Measurements from ENCODE around the gene FUT9.

Gene FUT9

DNA sequence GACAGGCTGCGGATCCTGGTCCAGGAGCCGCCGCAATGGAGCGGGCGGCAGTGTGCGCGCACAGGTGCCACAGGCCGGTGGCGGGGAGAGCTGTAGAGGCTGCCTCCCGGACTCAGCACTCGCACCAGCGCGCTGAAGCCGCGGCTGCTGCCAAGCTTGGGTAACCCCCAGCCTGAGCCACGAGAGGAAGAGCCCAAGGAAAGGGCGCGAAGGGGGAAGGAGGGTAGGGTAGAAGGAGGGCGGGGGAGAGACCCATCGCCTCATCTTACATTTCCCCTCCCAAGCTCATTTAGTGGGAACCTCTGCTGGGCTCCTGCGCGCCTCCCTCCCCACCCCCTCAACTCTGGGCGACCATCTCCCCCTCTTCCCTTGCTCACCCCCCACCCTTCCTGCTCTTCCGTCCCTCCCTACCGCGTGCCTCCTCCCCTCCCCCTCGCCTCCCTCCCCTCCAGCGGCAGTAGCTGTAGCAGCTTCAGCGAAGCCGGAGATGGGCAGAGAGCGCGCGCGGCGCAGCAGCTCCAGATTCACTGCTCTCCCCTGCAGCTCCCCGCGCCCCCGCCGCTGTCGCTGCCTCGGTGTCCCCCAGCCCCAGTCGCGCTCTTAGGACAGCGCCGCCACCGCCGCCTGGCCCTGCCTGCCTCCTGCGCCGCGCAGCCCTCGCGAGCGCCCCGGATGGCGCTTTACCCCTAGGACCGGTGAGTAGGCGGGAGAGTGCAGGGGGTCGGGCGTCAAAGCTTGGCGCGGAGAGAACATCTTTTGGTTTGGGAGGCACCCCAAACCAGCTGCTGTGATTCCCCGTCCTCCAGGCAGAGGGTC, at the start of gene FUT9:
TSS of gene FUT9 (plus strand) at position 457 of the 816 bp plus-strand sequence. CDS start 187,182 bp downstream, outside the sequence.
- DNase-seq: no peak

DNA sequence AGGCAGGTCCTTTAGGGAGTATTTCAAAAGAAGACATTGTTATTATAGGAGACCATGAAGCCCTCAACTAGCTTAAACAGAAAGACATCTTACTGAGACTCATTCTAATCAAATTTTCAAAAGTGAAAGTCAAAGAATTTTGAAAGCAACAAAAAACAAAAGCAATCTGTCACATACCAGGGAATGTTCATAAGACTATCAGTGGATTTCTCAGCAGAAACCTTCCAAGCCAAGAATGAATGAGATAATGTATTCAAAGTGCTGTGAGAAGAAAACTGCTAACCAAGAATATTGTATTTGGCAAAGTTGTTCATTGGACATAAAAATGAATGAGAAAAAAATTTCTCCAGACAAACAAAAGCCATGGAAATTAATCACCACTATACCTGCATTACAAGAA, 48.2 kb upstream of the FUT9 start:
- DNase-seq: no peak

DNA sequence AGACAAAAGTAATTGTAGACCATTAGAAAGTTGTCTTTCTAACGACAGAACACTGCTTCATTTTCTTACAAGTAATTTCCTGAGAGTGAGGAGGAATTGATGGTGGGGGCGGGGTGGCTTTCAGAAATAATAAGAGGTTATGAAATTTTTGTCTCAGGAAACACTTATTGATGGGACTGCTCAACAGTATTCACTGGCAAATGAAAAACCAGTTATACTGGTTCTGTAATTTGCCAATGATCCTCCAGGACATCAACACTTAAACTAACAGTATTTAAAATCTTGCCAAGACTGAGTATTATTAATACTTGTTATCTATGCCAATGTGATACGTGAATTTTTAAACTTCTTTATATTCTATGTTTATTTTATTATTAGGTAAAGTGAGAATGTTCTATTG, 41.8 kb upstream of the FUT9 start:
- no peak for DNase-seq

DNA sequence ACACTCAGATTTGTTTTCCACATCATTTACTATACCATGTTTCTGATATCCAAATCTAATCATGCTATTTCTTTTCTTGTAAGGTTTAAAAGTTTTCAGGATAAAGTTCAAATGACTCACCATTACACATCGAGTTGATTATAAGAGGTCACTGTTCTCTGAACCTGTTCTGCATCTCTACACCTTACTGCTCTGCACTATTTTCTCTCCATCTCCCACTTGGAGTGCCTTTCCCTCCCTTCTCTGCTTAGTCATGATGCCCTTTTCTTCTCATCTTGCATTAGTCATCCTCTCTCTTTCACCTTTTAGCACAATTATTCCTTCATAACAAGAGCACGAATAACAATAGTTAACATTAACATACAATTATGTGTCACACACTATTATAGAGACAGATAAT, 37.5 kb upstream of the FUT9 start:
- no peak for DNase-seq

DNA sequence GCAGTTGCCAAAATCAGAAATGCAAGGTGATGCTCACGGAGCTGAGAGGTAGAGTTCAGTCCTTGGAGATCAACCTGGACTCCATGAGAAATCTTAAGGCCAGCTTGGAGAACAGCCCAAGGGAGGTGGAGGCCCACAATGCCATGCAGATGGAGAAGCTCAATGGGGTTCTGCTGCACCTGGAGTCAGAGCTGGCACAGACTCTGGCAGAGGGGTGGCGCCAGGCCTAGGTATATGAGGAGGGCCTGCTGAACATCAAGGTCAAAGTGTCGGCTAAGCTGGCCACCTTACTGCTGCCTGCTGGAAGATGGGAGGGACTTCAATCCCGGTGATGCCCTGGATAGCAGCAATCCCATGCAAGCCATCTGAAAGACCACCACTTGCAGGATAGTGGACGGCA, 23.9 kb upstream of the FUT9 start:
- no peak for DNase-seq

DNA sequence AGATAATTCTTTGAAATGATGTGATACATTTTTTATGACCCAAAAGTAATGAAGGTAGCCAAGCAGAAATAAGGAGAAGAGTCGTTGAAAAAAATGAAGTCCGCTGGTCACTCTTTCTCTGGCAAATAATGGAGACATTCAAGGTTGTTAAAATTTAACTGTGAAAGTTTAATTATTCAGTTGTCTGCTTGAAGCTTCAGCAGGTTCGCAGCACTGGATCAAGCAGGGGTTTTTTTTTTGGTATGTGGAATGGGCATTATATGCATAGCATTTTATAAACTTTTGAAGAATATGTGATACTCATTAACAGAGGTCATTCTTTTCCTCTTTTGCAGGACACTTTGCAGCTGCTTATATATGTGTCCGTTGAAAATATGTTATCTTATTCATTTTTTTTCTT, 21.6 kb upstream of the FUT9 start:
- DNase-seq: no peak

DNA sequence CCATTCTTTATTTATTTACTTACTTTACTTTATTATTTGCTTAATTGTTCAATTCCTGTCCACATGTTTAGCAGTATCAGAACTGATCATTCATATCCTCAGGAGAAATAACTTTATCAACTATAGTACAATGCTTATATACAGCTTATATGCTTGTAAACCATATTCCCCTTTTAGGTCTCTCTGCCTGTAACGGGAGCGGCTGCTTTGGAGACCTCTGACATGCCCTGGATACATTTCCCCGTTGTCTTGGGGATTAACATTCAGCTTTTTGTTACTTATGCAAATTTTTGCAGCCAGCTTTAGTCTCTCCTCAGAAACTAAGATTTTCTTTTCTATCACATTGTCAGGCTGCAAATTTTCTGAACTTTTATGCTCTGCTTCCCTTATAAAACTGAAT, 17.6 kb upstream of the FUT9 start:
- no peak for DNase-seq

DNA sequence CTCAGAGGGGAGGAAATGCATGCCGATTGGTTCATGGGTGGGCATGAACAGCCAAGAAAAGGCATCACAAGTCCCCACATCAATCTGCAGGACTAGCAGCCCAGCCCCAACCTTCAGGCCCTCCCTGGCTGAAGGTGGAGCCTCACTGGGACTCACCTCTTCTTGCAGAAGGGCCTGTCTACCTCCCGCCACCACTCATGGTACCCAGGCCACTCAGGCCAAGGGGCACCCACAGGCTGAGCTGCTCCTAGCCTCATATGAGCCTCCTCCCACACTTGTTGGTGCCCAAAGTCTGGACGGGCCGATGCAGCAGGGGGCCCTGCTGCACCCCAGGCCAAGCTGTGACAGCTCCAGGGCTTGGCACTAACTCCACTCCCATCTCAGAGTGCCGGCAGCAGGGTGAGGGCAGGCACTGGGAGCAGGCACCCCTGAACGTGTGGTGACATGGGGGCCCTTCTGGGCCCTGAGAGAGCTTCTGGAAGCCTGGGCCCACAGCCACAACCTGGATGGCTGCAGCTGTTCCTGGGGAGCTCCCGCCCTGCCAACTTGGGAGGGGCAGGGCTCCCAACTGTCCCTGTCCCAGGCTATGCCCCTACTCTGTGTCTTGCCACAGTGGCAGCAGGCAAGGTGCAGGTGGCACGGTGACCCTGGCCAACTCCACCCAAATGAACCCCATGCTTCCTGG, 13.7 kb upstream of the FUT9 start:
- no peak for DNase-seq

DNA sequence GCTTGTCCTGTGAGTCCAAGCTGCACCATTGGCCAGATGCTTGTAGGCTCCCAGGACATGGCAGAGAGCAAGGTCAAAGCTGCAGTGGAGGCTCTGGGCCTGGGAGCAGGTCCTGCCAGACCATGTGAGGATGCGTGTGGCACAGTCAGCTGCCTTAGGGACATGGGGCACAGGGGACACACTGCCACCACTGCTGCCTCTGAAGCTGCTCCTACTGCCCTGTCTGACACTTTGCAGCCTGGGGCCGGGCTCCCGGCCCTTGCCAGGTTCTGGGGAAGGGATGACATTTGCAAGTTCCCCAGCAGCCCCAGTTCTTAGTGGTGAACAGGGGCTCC, 13.2 kb upstream of the FUT9 start:
- no peak for DNase-seq

DNA sequence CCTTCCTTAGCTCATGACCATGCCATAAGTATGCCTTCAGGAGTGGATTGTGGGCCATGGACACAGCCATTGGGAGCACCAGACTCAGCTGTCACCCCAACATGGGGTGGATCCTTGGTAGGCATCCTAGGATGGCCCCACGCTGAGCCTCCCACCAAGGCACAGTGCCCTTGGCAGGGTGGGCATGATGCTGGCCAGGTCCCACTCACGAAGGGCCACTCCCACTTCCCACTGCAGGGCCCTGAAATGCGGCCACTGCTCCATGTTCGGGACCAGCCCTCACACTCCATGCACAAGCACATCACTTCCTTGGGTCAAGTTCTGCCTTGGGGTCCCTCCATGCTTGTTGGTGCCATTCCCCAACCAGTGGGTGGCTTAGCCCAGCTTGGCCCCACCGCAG, 12.9 kb upstream of the FUT9 start:
- no peak for DNase-seq

DNA sequence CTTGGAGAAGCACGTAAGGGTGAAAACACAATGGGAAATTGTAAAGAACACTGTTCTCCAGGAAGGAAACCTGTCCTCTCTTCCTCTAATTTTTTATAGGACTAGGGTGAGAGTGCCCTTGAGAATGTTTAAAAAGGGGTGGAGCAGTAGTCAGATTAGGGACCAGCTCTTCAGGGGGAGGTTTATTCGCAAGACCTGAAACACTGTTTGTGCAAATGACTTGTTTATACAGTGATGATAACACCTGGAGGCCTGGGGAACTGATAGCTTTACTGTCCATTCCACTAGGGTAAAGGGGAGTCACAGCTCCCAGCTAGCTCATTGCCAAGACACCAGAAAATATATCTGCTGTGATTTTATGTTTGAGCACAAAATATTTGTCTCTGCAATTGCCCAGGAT, 8.1 kb upstream of the FUT9 start:
- DNase-seq: no peak

DNA sequence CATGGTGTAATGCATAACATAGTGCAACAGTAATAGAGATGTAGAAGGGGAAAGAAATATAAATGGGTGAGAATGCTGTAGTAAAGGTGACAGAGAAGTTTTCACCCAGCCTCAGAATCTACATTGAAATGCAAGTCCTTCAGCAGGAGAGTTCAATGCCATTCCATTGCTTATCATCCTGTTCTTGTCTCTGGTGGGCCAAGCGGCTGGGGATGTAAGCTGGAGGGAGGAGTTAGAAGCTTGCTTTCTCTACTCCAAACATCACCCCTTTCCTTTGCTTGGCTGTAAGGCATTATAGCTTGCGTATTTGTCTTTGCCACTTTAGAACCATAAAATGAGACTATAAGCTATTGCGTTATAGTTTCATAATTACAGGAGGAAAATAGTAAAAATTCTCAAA, 2.2 kb upstream of the FUT9 start:
- no peak for DNase-seq

DNA sequence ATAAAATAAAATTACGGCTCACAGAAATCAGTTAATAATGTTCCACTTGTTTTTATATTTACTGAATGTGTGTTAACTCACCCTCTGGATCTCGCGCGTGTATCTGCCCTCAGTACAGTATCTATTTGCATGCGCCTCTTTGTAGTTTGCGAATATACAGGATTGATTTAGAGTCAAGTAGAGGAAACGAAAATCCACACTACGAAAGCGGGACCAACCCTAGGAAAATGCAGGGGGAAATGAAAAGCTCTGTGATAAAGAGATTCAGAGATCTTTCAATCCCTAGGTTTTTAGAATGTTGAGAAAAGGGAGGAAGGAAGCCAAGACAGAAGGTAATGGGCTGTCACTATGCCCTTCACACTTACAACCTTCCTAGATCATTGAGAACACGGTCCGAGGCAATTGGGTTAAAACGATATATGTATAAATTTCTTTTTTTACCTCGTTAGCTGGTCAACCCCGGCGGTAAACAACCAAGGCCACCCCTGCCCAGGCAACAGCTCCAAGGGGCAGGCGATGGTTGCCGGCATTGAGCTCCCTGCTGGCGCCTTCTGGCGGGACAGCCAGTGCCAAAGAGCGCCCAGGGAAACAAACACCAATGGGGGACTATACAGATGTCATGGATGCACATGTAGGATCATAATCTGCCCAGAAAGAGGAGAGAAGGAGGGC, 792 bp upstream of the FUT9 start:
- DNase-seq: no peak

DNA sequence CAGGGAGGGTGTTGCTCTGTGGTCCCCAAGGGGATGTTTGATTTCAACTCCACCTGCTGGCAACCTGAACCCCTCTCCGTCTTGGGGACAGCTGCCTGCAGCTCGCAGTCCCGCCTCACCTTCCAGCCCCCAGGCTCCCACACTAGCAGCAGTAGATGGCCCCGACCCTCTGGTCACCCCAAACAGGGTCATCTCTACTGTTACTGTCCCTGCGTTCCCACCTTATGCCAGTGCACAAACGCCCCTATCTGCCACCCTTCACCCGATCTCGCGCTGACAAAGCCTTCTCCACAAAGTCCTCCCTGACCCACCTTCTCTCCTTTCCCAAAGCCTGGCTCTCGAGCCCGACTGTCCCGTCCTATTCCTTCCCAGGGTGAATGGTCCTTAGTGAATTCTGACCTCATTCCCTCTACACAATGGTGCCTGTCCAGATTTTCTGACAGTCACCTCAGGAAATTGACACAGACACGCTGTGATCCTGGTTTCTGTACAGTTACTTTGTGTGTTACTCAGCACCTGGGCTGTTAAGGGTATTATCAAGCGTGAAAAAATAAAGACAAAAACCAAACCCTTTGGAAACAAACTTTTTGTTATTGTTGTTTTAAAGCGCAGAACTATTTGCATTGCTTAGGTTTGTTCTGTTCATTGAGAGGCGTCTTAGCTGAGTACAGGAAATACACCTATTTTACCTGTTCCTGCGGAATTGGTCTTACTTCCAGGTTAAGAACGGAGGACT, 728 bp downstream of the FUT9 start:
- DNase-seq: no peak

DNA sequence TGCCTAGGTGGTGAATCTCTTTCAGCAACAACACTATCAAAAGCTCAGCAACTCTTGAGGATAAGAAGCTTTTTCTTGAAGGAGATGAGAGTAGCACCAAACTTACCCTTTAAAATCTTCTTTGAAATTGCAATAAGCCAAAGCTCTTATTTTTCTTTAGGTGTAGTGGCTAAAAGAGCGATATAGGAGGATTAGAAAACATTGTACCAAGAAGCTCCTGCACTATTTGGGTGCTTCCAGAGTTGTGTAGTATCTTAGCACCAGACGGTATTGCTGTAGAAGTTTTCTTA, 1.2 kb downstream of the FUT9 start:
- DNase-seq: no peak

DNA sequence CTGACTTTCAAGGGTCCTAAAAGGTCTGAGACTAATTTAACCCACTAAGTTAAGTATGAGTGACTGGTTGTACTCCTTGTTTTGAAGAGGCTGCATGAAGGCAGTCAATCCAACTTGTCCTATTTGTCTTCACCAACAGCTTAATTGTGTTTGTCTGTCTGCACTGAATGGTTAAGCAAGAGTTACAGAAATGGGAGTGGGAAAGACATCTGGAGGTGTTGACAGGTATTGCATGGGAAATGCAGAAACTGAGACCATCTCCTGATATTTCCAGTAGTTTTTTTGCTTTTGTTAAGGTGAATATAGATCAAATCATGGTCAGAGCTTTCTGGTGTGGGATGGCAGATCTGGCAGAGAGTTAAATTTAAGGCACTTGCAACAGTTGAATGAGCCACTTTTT, 6.5 kb downstream of the FUT9 start:
- DNase-seq: no peak

DNA sequence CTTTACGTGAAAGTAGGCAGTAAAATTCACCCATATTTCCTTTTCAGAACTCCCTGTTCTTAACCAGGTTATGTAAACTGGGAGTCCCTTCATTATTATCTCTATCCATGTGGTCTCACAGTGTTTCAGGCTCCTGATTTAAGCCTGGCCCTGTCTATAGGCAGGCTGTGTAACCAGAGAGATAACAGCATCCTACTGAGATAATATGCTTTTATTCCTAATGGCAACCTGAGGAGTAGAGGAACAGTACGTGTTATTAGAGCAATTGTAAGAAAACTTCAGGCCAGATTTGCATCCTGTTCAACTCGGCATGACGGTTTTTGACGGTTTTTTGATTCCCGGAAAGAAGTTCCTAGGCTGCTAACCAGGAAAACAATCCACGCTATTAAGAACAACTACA, 16.9 kb downstream of the FUT9 start:
- no peak for DNase-seq

DNA sequence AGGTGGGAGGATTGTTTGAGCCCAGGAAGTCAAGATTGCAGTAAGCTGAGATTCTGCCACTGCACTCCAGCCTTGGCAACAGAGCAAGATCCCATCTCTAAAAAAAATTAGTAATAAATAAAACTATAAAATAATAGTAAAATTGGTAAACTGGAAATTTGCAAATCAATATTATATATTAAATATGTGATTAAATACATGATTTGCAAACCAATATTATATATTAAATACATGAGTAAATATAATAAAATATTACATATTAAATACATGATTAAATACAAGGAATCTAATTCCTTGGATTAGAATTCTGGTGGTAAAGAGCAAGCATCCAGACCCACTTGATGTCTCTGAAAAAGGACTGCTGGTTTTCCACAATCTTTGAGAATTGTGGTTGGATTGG, 35.8 kb downstream of the FUT9 start:
- no peak for DNase-seq

DNA sequence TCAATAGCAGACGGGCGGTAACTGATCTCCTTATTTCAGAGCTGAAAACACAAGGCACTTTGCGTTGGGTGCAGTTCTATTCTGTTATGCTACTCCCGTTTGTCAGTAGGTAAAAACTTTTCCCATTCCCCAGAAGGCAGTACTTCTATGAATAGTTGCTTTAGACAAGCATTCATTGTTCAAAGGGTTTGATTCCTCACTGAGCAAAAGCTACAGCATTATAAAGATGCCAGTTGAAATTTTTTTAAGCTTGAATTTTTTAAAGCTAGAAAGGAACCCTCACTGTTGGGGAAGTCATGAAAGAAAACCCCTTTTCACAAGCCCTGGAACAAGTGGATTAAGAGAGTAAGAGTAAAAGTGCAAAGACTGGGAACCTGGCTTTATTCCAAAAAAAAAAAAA, 42.3 kb downstream of the FUT9 start:
- DNase-seq: no peak

DNA sequence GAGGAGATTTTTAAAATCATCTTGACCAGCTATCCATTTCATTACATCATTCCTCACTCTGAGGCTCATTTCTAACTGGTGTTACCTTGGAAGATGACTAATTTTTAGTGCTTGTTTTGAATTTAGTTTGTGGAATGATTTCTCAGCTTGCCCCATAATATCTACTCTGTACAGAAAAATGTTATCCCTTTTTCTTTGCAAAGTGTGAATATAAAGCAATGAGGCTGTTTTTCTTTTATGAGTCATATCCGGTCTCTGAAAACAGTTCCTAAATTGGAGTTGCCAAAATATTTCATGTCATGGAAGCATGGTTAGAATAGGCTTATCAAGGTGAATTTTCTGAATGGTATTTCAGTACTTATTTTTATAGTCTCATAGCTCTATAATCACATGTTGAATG, 43.8 kb downstream of the FUT9 start:
- DNase-seq: no peak

DNA sequence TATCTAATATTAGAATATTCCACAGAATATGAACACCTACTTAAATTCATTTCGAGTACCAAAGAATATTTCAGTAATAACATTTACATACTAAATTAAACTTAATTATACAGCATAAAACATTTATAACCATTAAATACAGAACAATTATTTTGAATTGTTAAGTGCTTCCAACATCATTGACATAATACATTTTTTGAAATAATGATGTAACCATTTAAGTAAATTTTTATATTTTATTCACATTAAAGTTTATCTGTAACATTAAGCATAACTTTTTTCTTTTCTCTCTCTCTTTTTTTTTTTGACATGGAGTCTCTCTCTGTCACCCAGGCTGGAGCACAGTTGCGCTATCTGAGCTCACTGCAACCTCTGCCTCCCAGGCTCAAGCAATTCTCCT, 44.5 kb downstream of the FUT9 start:
- DNase-seq: no peak

DNA sequence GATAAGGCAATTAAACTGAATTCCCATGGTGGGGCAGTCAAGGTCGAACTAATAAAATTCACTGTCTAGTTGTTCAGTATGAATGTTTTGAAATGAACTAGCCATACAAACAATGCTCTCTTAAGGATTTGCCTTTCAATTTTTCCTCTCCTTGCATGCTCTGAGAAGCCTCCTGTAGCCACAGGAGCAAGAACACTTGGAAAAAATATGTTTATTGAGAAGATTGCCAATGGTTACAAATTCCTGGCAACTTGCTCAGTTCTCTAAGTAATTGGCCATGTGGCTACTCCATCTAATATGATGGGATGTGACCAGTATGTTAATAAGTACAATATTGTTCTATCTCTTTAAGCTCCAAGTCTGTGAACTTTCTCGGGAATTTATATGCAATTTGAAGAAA, 49.4 kb downstream of the FUT9 start:
- no peak for DNase-seq

DNA sequence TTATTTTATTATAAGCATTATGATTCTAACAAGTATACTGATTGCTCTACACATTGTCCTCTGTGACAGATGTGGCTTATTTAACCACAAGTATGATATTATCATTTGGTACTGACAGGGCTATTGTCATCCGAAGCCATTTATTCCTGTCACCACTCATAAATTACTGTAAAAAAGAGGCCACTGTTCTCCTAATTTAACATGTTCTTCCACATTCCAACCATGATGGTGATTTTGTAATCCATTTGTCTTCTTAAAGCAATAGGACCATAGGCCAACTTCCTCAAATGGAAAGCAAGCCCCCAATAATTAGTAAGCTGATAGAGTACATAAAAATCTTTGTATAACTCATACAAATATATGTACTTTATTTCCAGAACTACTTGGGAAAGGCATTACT, 50.6 kb downstream of the FUT9 start:
- DNase-seq: no peak

DNA sequence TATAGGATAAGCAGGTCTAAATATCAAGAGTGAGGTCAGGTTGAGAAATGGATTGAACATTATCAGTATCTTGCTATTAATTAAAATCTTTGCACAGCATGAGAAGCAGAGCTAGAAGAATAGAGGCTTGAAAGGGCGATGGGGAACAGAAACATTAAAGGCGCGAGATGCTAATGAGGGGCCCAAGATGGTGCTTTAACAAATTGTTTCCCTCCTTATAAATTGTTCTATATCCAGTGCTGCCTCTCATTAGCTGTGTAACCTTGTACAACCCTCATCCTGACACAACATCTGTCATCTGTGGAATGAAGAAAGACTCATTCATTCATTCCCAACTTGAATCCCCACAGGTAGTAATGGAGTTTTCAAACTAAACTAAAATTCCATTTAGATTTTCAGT, 57.8 kb downstream of the FUT9 start:
- DNase-seq: no peak

Data from activated T-cell treated with anti-CD3 and anti-CD28 coated beads for 4 hours (primary cell).